Measurements from ENCODE around the gene INTS14. TPM values are rescaled to one million over a fixed set of nuclear protein-coding genes. Genes with fewer than 3 reads are reported as not detected.

The INTS14 gene
- total RNA-seq, 1 donor from 2014 or later: 54.2 TPM

DNA sequence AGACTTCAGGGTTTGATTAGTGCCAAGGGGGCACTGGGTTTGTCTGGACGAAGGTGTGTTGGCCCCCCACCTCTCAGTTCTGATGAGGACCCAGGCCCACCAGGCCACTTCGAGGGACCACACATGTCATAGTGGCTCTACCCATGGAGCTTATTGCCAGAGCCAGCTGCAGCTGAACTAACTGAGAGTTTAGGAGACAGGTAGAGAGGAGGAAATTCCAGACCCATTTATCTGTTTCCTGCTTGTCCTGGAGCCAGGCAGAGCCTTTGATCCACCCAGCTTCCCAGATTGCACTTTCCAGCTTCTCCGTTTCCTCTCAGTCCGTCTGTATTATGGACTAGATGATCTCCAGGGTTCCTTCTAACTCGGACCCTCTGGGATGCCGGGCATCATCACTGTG lies 31.7 kb upstream of the INTS14 start:
- H3K9ac ChIP-seq: no peak overlapping the region
- Mint-ChIP-seq H3K27me3 (ENCODE audit: insufficient read depth, low read depth) (no peaks in the 10 kb centered on the region), H3K4me1 (no peaks in the 10 kb centered on the region), H3K27ac (peak overlapping the region; percentile 16), H3K4me3 (no peak overlapping the region), H3K9me3 (no peaks in the 10 kb centered on the region), H3K36me3 (no peaks in the 10 kb centered on the region)
- peaks cover 8% of the 10 kb centered on the region for H4K20me1 ChIP-seq (ENCODE audit: low read depth)
- no peak overlapping the region for H3K4me2 ChIP-seq
- H3K27me3 ChIP-seq: no peaks in the 10 kb centered on the region
- H3K36me3 ChIP-seq: no peaks in the 10 kb centered on the region
- no peaks in the 10 kb centered on the region for H3K4me1 ChIP-seq
- H3K79me2 ChIP-seq (ENCODE audit: low read depth): no peaks in the 10 kb centered on the region
- no peaks in the 10 kb centered on the region for H3F3A ChIP-seq (ENCODE audit: low read depth)
- TF ChIP-seq, protein P1, sequence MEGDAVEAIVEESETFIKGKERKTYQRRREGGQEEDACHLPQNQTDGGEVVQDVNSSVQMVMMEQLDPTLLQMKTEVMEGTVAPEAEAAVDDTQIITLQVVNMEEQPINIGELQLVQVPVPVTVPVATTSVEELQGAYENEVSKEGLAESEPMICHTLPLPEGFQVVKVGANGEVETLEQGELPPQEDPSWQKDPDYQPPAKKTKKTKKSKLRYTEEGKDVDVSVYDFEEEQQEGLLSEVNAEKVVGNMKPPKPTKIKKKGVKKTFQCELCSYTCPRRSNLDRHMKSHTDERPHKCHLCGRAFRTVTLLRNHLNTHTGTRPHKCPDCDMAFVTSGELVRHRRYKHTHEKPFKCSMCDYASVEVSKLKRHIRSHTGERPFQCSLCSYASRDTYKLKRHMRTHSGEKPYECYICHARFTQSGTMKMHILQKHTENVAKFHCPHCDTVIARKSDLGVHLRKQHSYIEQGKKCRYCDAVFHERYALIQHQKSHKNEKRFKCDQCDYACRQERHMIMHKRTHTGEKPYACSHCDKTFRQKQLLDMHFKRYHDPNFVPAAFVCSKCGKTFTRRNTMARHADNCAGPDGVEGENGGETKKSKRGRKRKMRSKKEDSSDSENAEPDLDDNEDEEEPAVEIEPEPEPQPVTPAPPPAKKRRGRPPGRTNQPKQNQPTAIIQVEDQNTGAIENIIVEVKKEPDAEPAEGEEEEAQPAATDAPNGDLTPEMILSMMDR (IDR thresholded peaks at IDR 0.05): no peak
- no peak for TF ChIP-seq EZH2phosphoT487 (IDR thresholded peaks at IDR 0.05)
- TF ChIP-seq EZH2 (IDR thresholded peaks at IDR 0.05): no peak
- no peak overlapping the region for H3K4me3 ChIP-seq
- DNase-seq (ENCODE audit: low spot score): no peak
- no peak overlapping the region for H3K27ac ChIP-seq
- H2AFZ ChIP-seq (replicated peaks): no peak overlapping the region
- no peaks in the 10 kb centered on the region for H3K9me3 ChIP-seq (ENCODE audit: low read depth)

DNA sequence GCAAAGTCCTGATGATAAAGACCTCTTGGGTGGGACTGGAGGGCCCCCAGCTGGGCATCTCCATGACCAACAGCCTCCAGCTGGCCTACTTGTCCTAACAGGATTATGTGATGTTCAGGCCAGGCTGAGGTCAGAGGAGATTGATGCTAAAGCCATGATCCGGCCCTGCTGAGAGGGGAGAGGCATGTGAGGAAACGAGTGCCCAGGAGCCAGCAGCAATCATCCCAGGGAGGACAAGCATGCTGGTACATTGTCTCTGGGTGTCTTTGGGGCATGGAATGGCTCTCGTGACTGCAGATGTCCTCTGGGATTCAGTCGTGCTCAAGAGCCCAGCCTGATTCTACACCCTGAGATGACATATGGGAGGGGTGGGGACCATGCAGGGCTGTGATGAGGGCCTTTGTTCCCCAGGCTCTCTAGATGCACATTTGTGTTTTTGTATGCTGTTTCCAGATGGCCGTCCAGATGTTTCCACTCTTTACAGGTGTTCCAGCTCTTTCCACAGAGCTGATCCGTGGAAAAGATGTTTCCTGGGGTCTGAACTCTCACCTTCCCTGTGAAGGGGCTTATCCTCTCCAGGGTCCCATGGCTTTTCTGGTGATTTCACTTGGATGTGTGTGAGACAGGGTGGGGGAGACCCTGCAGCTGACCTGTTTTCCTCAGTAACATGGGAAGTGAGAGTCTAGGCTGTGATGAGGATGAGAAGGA lies 31.0 kb upstream of the INTS14 start:
- H3K4me3 Mint-ChIP-seq: no peak overlapping the region
- H2AFZ ChIP-seq (replicated peaks): no peak overlapping the region

DNA sequence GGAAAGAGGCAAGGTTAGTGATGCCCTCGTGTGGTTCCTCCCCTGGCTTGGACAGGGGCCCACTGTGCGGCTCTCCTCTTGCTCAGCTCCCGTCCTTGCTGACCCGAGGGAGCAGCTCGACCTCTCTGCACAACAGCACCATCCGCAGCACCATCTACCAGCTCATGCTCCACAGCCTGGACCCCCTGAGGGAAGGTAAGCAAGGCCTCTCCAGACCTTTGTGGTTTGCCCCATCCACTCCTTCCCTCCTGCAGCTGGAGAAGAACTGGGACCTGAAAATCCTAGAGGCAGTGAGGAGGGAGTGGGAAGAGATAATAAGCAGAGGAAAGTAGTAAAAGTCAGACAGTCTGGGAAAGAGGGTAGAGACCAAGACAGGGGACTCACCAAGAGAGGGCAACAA lies 28.6 kb upstream of the INTS14 start:
- no peaks in the 10 kb centered on the region for H3K27me3 Mint-ChIP-seq (ENCODE audit: insufficient read depth, low read depth)
- TF ChIP-seq EZH2 (IDR thresholded peaks at IDR 0.05) (no peak), EZH2phosphoT487 (IDR thresholded peaks at IDR 0.05) (no peak)
- TF ChIP-seq, protein P1 (IDR thresholded peaks at IDR 0.05): no peak
- no peaks in the 10 kb centered on the region for H3K79me2 ChIP-seq (ENCODE audit: low read depth)
- peaks cover 8% of the 10 kb centered on the region for H4K20me1 ChIP-seq (ENCODE audit: low read depth)
- H3F3A ChIP-seq (ENCODE audit: low read depth): no peaks in the 10 kb centered on the region
- no peak overlapping the region for H3K4me3 Mint-ChIP-seq
- H3K27ac ChIP-seq: no peak overlapping the region
- H3K27me3 ChIP-seq: no peaks in the 10 kb centered on the region
- no peaks in the 10 kb centered on the region for H3K36me3 ChIP-seq
- H3K9ac ChIP-seq: no peak overlapping the region
- DNase-seq (ENCODE audit: low spot score): no peak
- no peak overlapping the region for H2AFZ ChIP-seq (replicated peaks)
- H3K9me3 Mint-ChIP-seq: no peaks in the 10 kb centered on the region
- H3K36me3 Mint-ChIP-seq: no peaks in the 10 kb centered on the region
- H3K4me1 Mint-ChIP-seq: no peaks in the 10 kb centered on the region
- no peak overlapping the region for H3K4me2 ChIP-seq
- no peak overlapping the region for H3K27ac Mint-ChIP-seq
- H3K9me3 ChIP-seq (ENCODE audit: low read depth): no peaks in the 10 kb centered on the region
- H3K4me3 ChIP-seq: no peak overlapping the region
- H3K4me1 ChIP-seq: no peaks in the 10 kb centered on the region

More for the DNA sequence above, 31.0 kb upstream of the INTS14 start:
- Histone ChIP-seq H3K9me3 (ENCODE audit: low read depth) (no peaks in the 10 kb centered on the region), H3K4me1 (no peaks in the 10 kb centered on the region), H3K4me2 (no peak overlapping the region), H3K27me3 (no peaks in the 10 kb centered on the region), H4K20me1 (ENCODE audit: low read depth) (peaks cover 8% of the 10 kb centered on the region), H3K4me3 (no peak overlapping the region), H3F3A (ENCODE audit: low read depth) (no peaks in the 10 kb centered on the region), H3K79me2 (ENCODE audit: low read depth) (no peaks in the 10 kb centered on the region), H3K27ac (no peak overlapping the region), H3K9ac (no peak overlapping the region), H3K36me3 (no peaks in the 10 kb centered on the region)
- peak; percentile 44 for DNase-seq (ENCODE audit: low spot score)
- no peaks in the 10 kb centered on the region for H3K9me3 Mint-ChIP-seq
- no peaks in the 10 kb centered on the region for H3K4me1 Mint-ChIP-seq
- TF ChIP-seq EZH2 (IDR thresholded peaks at IDR 0.05) (no peak), EZH2phosphoT487 (IDR thresholded peaks at IDR 0.05) (no peak)
- TF ChIP-seq, protein P1 (IDR thresholded peaks at IDR 0.05): no peak
- H3K27ac Mint-ChIP-seq: no peak overlapping the region
- no peaks in the 10 kb centered on the region for H3K36me3 Mint-ChIP-seq
- no peaks in the 10 kb centered on the region for H3K27me3 Mint-ChIP-seq (ENCODE audit: insufficient read depth, low read depth)
